Right forelimb (tissue), 1 donor: ENCODE results near the gene TXNL4B.
"Not testable (repeated sequence)": the region's sequence is repeated elsewhere in the genome, so short reads cannot be mapped to it uniquely, and the experiment has no call there.

ENCODE experiments used
- DNase-seq: peaks from one replicate; pipeline ENCODE4 v3.0.0-alpha.2; 2018

The TXNL4B gene

GRCh38 chr16:72072514-72073342 is 20.7 kb downstream of the TXNL4B start:
- no peak for DNase-seq

GRCh38 chr16:72068930-72069329 is 24.5 kb downstream of the TXNL4B start:
- DNase-seq, result no peak

- DNase-seq, result no peak
Measured at GRCh38 chr16:72066747-72067146, 26.7 kb downstream of the TXNL4B start.

- DNase-seq, result no peak
Measured at GRCh38 chr16:72064361-72064894, 29.0 kb downstream of the TXNL4B start.

- DNase-seq, result no peak
Measured at GRCh38 chr16:72061564-72061963, 31.9 kb downstream of the TXNL4B start.

GRCh38 chr16:72060405-72060804 is 33.0 kb downstream of the TXNL4B start:
- DNase-seq, result no peak

- DNase-seq, result not testable (repeated sequence)
Measured at GRCh38 chr16:72059060-72059459, 34.4 kb downstream of the TXNL4B start.

- not testable (repeated sequence) for DNase-seq
Measured at GRCh38 chr16:72057313-72057712, 36.1 kb downstream of the TXNL4B start.

GRCh38 chr16:72055911-72056310 is 37.5 kb downstream of the TXNL4B start:
- DNase-seq, result no peak

GRCh38 chr16:72054254-72054847 is 39.1 kb downstream of the TXNL4B start, which contains the start of gene HP:
Gene HP, plus strand, starts transcription at chr16:72054505. Its CDS starts 148 bp downstream, at chr16:72054653.
- not testable (repeated sequence) for DNase-seq

GRCh38 chr16:72051818-72052217 is 41.6 kb downstream of the TXNL4B start:
- DNase-seq, result no peak

GRCh38 chr16:72050769-72051464 is 42.5 kb downstream of the TXNL4B start:
- no peak for DNase-seq

GRCh38 chr16:72049110-72049509 is 44.3 kb downstream of the TXNL4B start:
- DNase-seq, result no peak

- DNase-seq, result no peak
Measured at GRCh38 chr16:72044825-72045359, 48.5 kb downstream of the TXNL4B start.

- no peak for DNase-seq
Measured at GRCh38 chr16:72044296-72044695, 49.1 kb downstream of the TXNL4B start.

- DNase-seq, result no peak
Measured at GRCh38 chr16:72043539-72043938, 49.9 kb downstream of the TXNL4B start.

GRCh38 chr16:72043058-72043457 is 50.4 kb downstream of the TXNL4B start:
- DNase-seq, result no peak

GRCh38 chr16:72042157-72042660 is 51.2 kb downstream of the TXNL4B start:
- DNase-seq, result no peak

- no peak for DNase-seq
Measured at GRCh38 chr16:72036098-72036497, 57.3 kb downstream of the TXNL4B start.
